AG08396 (cell line): ENCODE results near the gene PCYT2.

Experiments
- DNase-seq: peaks from one replicate; pipeline ENCODE4 v3.0.0; 2012; ENCODE audit warnings: low spot score, mixed read lengths

PCYT2 gene

DNA sequence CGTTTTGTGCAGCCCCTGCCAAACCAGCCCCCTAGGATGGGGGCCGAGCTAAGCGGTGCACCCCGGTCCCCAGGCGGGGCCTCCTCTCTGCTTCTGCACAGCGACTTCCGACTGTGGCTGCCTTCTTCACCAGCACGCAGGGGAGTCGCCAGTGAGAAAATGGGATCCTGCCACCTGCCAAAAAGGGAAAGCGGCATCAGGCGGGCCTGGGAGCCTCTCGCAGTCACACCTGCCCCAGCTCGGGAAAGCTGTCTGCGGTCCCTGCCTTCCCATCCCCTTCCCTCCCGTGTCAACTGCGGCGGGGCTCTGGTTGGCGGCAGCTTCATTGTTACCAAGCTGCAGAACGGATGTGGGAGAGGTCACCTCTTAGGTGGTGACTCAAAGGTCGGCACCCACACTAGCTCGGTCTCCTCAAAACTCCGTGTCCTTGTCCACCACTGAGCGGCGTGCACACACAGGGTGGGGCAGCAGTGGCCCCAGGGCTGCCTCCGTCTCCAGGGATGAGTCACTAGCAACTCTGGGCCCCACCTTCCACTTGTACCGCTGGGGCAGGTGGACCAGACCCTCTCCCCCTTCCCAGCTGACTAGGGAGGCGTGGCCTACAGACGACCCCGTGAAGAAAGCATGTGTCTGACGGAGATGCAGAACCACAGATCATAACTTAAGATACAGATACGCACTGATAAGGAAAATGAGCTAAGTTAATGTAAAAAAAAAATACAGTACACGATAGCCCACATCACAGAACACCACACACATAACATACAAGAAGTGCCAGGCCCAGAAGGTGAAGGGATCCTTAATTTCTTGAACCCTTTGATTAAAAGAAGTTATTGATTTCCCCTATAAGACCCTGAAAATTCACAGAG is 1.5 kb upstream of the PCYT2 start:
- DNase-seq, result no peak

DNA sequence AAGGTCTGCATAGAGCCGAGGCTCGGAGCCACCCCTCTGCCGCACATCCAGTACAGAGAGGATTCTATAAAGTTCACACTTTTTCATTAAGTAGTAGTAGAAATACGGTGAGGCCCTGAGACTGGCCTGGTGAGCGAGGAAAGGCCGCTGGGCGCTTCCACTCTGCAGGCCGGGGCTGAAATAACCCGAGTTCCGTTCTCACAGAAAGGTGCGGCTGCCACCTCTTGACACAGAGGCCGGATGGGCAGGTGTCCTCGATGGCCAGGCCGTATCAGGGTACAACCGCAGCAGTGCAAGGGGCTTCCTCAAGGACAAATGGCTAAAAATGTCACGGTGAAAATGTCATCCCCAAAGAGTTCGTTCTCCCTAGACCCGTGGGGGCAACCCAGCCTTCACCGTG is 770 bp upstream of the PCYT2 start:
- no peak for DNase-seq

DNA sequence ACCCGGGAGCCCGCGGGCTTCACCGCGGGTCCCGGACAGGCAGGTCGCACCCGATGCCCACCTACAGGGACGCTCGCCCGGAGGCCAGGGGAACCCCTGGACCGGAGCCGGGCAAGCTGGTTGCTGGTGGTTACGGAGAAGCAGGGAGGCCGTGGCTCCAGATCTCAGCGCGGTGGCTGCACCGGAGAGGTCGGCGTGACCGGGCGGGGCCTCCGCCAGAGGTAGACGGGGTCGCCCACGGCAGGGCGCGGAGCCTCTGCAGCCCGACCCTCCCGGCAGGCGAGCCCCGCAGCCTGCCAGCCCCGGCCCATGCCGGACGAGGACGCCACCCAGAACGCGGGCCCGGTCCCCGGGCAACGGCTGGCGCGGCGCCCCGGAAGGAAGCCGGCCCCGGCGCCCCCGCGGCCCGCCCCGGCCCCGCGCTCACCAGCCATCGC is 341 bp downstream of the PCYT2 start:
- peak; percentile 68 for DNase-seq

DNA sequence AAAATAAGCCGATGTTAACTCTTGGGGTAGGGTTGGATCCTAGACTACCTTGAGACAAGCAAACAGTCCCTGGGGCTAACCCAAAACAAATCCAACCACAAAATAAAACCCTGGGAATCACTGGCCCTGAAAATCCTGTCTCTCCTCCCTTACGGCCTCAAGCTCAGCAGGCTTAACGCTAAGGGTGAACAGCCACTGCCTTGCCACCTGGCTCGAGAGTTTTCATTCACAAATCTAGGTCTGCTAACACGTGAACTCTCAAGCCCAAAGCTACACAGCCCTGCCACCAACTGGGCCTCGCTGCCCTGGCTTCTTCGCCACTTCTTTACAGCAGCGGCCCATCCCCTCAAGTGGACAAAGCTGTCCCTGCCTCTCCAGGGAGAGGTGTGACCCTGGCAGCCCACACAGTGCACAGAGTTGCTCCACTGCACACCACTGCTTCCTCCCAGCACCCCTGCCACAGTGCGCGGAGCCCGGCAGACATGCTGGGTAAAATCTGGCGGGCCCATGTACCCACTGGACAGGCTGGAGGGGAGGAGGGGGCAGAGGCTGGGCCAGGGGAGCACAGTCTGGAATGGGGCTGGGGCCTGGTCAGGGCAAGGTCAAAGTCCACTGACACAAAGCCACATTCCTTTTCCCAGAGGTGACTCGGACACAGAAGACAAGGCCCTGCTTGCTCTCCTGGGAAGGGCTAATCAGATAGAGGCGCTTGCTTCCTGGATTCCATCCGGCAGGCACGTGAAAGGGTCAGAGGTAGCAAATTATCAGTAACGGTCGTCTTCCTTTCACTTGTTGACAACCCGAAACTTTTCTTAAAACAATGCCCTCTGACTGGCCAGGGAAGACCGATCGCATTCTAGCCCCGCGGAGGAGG is 996 bp downstream of the PCYT2 start:
- DNase-seq, result peak; percentile 51

- DNase-seq, result no peak
Measured at GRCh38 chr17:81909231-81909630, 2.0 kb downstream of the PCYT2 start.

DNA sequence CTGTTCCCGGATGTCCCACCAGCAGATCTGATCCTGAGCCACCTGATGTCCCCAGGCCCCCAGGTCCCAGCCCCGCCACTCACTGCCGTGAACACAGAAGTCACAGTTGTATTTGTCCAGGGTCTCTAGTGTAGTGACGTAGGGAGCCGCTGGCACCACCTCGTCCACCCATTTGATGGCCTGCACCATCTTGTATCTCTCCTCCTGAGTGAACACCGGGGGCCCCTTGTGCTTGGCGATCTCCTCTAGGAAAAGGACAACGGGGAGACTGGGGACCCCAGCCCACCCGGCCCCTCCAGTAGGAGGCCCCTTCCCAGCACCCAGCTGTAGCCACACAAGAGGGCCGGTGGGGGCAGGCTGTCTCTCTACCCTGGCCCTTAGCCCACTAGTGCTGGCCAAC is 2.4 kb downstream of the PCYT2 start:
- no peak for DNase-seq

GRCh38 chr17:81907219-81908145 is 3.7 kb downstream of the PCYT2 start:
- no peak for DNase-seq

DNA sequence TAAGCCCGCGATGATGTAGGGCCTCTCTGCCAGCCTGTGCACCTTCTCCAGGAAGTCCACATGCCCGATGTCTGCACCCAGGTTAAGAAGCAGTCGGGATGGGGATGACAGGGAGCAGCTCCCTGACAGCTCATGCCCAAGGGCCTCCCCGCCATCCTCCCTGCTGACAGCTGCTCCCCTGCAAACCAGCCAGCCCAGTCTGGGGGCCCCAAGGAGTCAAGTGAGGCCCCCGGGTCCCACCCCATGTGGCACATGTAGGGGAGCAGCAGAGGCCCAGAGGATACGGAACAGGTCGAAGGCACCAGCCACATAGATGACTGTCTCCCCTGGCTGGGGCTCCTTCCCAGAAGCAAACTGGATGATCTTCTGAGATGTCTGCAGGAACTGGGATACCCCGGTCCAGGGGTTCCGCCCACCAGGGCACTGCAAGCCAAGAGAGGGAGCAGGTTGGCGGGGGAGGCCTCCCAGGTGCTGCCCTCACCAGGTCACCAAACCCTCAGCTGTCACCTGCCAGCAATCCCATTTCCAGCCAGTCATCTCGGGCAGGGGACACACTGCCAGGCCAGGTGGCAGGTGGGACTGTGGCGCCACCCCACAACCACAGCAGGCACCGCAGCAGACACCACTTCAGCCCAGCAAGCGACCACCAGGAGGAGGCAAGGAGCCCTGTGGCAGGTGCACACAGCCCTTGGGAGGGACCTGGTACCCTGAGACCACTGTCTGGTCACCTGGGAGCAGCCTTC is 4.6 kb downstream of the PCYT2 start:
- DNase-seq, result no peak

DNA sequence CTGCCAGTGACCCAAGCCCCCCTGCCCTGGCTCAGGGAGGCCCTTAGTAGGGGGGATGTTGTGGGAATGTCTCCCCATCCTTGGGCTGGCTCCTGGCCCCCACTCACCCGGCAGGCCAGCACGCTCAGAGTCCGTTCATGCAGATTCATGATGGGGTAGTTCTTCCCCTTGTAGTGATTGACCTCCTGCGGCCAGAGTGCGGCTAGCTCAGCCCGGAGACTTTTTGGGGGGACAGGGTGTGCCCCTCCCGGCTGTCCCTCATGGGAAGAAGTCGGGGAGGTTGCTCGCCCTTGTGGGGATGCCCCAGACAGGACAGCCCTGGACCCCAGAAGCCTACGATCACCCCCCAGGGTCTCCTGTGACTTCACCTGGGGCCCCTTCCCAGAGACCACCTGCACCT is 5.2 kb downstream of the PCYT2 start:
- no peak for DNase-seq

GRCh38 chr17:81905424-81905875 is 5.7 kb downstream of the PCYT2 start:
- DNase-seq, result no peak

DNA sequence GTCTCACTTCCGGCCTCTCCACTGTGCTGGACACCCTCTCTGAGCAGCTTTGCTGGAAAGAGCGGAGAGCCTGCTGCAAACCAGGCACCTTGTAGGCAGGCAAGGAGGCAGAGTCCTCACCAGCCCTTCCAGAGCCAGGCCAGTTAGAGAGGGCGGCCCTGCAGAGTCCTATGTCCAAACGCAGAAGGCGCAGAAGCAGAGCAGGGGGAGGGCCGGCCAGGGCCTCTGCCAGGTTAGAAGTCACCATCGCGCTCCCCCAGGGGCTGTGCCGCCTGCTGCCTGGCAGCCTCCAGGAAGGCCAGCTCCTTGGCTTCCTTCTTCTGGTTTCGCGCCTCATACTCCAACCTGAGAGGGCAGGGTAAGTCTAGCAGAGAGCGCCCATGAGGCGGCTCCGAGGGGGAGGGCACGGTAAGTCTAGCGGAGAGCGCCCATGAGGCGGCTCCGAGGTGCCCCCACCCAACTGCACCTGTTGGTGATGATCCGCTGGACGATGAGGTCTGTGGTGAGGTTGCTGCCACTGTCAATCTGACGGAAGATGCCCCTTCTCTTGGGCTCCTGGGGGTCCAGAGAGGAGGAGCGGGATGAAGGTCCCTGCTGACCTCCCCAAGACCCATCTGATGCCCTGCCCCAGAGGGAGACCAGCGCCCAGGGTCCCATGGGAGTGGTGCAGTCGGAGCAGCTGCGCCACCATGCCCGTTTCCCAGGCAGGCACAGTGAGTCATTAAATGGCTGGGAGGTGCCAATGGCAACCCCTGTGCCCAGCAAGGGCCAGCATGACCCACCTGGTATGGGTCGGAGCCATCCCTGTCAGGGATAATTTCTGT is 6.4 kb downstream of the PCYT2 start:
- no peak for DNase-seq

DNA sequence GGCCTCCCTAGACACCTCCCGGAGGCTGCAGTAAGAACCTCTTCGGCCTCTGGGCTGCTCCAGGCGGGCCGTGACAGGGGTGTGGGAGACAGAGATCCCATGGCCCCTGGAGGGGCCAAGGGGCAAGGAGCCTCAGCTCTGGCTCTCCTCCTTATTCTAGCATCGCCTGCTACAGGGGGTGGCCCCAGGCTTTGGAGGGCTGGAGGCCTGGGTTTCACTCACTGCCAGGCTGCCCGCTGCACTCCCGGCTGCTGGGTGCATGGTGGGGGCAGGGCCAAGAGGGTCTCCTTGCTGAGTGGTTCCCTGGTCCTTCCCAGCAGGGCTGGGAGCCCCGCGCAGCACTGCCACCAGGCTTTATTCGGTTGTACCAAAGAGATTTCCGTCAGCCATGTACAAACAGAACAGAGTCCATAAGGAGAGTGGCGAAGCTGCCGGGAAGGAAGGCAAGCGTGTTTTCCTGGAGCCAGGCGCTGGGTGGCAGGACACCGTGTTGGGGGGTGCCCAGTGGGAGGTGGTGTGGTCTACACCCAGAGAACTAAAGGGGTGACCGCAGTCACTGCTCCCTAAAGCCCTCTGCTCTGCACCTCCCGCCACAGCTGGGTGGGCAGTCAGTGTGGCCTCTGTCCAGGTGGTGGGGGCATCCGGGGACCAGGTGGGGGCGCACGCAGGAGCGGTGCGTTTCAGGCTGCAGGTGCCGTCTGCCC is 7.2 kb downstream of the PCYT2 start:
- DNase-seq, result no peak

GRCh38 chr17:81903415-81903831 is 7.8 kb downstream of the PCYT2 start:
- DNase-seq, result no peak

DNA sequence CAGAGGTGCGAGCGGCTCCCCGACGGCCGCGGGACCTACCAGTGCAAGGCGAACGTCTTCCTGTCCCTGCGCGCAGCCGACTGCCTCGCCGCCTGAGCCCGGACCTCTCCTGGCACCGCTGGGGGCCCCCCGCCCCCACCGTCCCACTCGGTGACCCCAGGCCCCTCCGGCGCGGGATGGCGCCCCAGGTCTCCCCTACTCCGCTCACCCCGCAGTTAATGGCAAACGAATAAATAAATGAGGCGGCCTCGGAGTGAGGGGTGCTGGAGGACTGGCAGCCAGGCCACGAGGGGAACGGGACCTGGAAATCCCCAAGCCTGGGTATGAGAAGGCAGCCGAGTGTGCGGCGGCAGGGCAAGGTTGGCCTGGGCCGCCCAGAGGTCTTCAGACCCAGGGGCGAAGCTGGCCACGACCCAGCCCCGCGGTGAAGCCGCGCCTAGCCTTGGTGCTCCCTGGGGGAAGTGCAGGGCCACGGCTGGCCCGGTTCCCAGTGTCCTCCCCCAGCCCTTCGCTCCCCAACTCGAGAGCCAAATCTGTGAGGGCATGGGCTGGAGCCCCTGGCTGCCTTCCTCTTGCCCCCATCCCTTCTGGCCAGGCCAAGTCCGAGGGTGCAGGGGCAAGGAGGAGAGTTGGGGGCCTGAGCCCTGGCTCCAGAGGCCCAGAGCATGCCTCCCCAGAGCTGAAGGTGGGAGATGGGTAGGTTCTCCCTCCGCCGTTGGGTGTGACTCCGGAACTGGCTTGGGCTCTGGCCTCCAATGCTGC is 8.4 kb downstream of the PCYT2 start:
- DNase-seq, result no peak

GRCh38 chr17:81902023-81902652 is 9.1 kb downstream of the PCYT2 start, which contains the start of gene NPB:
Gene NPB (plus strand): TSS chr17:81902238. CDS start chr17:81902278, 40 bp downstream.
- peak; percentile 54 for DNase-seq

GRCh38 chr17:81901167-81902022 is 9.8 kb downstream of the PCYT2 start:
- no peak for DNase-seq

- no peak for DNase-seq
Measured at GRCh38 chr17:81900181-81900820, 10.9 kb downstream of the PCYT2 start.
